Prostate gland (tissue), 2 donors: Measurements from ENCODE around the gene PPP1R13B. TPM values are rescaled to one million over a fixed set of nuclear protein-coding genes. Genes with fewer than 3 reads are reported as not detected.

ENCODE experiments used
- DNase-seq: peaks from one replicate; pipeline ENCODE4 v3.0.0-alpha.2; 2019; ENCODE audit warnings: low spot score
- H3K27ac ChIP-seq, 2 donors: fragments of 200-600 bp; sonication (generic); 2 replicates each; pipeline ENCODE4 v1.5.1; 2017 to 2019
- H3K27me3 ChIP-seq: fragments of 200-600 bp; sonication (generic); replicated peaks from 2 replicates; pipeline ENCODE4 v1.5.1; 2019; ENCODE audit not compliant: insufficient read depth
- H3K36me3 ChIP-seq, 2 donors: fragments of 200-600 bp; sonication (generic); 1 replicate in 1 of 2; 2 replicates in 1 of 2; pipeline versions ENCODE4 v1.5.1 to v1.8.1; 2017 to 2019
- H3K4me1 ChIP-seq: fragments of 200-600 bp; sonication (generic); replicated peaks from 2 replicates; pipeline ENCODE4 v1.5.1; 2019
- H3K4me3 ChIP-seq, 2 donors: fragments of 200-600 bp; sonication (generic); 2 replicates each; pipeline ENCODE4 v1.5.1; 2017 to 2019
- H3K9me3 ChIP-seq: fragments of 200-600 bp; sonication (generic); 2 replicates; pipeline ENCODE4 v1.5.1; 2017
- POLR2A ChIP-seq: fragments of 450-650 bp; IDR thresholded peaks from one replicate; pipeline ENCODE4 v1.6.1; 2016; ENCODE audit warnings: antibody characterized with exemption, mild to moderate bottlenecking
- POLR2AphosphoS5 ChIP-seq: sonication (generic); formaldehyde crosslinking; IDR thresholded peaks from one replicate; pipeline ENCODE4 v1.6.1; 2017; ENCODE audit warnings: antibody characterized with exemption
- WGBS: methylation state at CpG from one replicate; pipeline ENCODE4 v1.1.5; 2018; 5-methylcytosine and 5-hydroxymethylcytosine counted together
- intact Hi-C: fragments of 100-400 bp; cut with DNase I; formaldehyde crosslinking; loops from one replicate; pipeline ENCODE4 v1.14.2; 2022
- total RNA-seq, 2 donors: library from RNA; depleted of rRNA; stranded (reverse); fragments of >200 nt; gene quantifications; one replicate each; pipeline ENCODE4 v1.1.0, GENCODE V29; 2016
- TF ChIP-seq, protein P1 (sequence below), 4 experiments: fragments of 200-600 bp in 2 of 4; fragments of 450-650 bp in 2 of 4; sonication (generic) in 2 of 4; IDR thresholded peaks; 1 replicate in 3 of 4; 2 replicates in 1 of 4; pipeline ENCODE4 v1.5.1; 2016 to 2019; ENCODE audit warnings: antibody characterized with exemption in 4 of 4, mild to moderate bottlenecking in 2 of 4, moderate library complexity in 2 of 4

Gene PPP1R13B
- total RNA-seq, 2 donors from 2014 or later = 48.2 to 64.6 TPM

DNA sequence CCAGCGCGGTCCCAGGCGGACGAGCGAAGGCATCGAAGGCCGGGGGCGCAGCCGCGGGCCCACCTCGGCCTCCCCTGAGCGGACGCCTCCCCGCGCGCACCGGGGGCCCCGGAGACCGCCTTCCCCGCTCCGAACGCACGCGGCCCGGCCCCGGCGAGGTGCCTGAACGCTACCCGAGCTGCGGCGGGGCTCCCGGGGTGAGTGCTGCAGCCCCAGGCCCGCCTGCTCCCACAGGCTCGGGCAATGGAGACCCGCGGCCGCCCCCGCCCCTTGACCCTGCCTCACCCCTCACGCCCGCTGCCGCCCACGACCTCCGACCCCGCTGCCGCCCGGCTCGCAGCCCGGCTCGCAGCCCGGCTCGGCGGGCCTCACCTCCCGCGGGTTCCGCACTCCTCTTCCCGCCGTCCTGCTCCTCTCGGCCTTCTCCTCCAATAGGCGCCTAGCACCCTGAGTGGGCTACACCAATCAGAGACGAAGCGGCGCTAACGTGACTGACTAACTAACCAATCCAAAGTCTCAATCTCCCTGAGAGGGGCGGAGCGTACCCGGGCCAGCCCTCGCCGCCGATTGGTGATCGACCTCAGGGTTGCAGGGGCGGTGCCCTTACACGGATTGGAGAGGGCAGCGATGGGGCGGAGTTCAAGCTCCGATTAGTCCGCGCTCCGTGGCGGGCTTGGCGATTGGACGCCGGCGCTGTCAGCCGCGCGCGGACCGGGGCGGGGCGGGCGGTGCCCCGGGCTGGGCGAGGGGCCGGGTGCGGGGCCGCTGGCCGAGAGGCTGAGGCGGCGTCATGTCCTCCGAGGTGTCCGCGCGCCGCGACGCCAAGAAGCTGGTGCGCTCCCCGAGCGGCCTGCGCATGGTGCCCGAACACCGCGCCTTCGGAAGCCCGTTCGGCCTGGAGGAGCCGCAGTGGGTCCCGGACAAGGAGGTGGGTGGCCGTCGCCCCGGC lies 132.0 kb downstream of the PPP1R13B start, which contains the start of the genes XRCC3 and ZFYVE21:
Gene XRCC3 (minus strand): TSS at position 400 of the 949 bp plus-strand sequence. CDS start 4,364 bp downstream, outside the sequence.
Gene ZFYVE21 (plus strand): TSS at position 759 of the 949 bp plus-strand sequence. CDS start 32 bp downstream, at position 791.
- no peaks in the 10 kb centered on the region for H3K27me3 ChIP-seq
- DNase-seq = peak; percentile 100
- H3K36me3 ChIP-seq = no peaks in the 10 kb centered on the region
- 1% methylated on average over 106 of the region's 121 CpGs for WGBS
- intact Hi-C loops = loop anchor here (10.0 kb wide), 1 partner anchor 151 kb away; the partner anchor contains the start of genes BAG5 and COA8
- H3K4me1 ChIP-seq = peaks cover 26% of the 10 kb centered on the region
- H3K27ac ChIP-seq = peak within 1 kb of the TSS; percentile 80 to 90
- H3K9me3 ChIP-seq = no peaks in the 10 kb centered on the region
- H3K4me3 ChIP-seq = peak within 1 kb of the TSS; percentile 86 to 99
- TF ChIP-seq POLR2AphosphoS5 (peak; percentile 97), POLR2A (peak; percentile 82)
- TF ChIP-seq, protein P1, sequence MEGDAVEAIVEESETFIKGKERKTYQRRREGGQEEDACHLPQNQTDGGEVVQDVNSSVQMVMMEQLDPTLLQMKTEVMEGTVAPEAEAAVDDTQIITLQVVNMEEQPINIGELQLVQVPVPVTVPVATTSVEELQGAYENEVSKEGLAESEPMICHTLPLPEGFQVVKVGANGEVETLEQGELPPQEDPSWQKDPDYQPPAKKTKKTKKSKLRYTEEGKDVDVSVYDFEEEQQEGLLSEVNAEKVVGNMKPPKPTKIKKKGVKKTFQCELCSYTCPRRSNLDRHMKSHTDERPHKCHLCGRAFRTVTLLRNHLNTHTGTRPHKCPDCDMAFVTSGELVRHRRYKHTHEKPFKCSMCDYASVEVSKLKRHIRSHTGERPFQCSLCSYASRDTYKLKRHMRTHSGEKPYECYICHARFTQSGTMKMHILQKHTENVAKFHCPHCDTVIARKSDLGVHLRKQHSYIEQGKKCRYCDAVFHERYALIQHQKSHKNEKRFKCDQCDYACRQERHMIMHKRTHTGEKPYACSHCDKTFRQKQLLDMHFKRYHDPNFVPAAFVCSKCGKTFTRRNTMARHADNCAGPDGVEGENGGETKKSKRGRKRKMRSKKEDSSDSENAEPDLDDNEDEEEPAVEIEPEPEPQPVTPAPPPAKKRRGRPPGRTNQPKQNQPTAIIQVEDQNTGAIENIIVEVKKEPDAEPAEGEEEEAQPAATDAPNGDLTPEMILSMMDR (IDR thresholded peaks at IDR 0.05) = peak in 1 of 4 experiments; percentile 11

DNA sequence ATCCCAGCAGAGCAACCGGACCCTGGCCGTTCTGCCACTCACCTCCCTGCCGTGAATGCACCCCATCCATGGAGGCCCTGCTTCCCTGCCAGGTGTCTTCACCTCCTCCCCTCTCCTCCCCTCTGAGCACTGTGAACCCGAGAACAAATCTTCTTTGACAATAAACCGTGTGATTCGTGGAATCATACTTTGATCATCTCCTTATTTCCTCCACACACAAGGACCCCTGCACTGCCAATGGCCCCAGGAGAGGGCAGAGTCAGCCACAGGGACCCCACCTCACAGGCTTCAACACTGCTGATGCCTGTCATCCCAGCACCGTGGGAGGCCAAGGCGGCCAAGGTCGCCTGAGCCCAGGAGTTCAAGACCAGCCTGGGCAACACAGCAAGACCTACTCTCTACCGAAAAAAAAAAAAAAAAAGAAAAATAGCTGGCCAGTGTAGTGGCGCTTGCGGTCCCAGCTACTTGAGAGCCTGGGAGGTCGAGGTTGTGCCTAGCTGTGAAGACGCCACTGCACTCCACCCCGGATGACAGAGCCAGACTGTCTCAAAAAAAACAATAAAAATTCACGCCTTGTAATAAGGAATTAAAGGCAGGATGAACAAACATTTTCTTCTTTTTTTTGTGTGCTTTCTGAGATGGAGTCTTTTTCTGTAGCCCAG lies 133.2 kb downstream of the PPP1R13B start:
- TF ChIP-seq POLR2AphosphoS5 (no peak), POLR2A (no peak)
- TF ChIP-seq, protein P1 (IDR thresholded peaks at IDR 0.05) = no peak
- no peak overlapping the region for H3K4me3 ChIP-seq
- 61% methylated on average over 16 of the region's 16 CpGs for WGBS
- no peak overlapping the region for H3K27ac ChIP-seq
- H3K4me1 ChIP-seq = peaks cover 36% of the 10 kb centered on the region
- H3K9me3 ChIP-seq = no peaks in the 10 kb centered on the region
- intact Hi-C loops = loop anchor here (10.0 kb wide), 1 partner anchor 149 kb away; the partner anchor contains the start of genes BAG5 and COA8
- H3K27me3 ChIP-seq = no peaks in the 10 kb centered on the region
- H3K36me3 ChIP-seq = no peaks in the 10 kb centered on the region
- no peak for DNase-seq

DNA sequence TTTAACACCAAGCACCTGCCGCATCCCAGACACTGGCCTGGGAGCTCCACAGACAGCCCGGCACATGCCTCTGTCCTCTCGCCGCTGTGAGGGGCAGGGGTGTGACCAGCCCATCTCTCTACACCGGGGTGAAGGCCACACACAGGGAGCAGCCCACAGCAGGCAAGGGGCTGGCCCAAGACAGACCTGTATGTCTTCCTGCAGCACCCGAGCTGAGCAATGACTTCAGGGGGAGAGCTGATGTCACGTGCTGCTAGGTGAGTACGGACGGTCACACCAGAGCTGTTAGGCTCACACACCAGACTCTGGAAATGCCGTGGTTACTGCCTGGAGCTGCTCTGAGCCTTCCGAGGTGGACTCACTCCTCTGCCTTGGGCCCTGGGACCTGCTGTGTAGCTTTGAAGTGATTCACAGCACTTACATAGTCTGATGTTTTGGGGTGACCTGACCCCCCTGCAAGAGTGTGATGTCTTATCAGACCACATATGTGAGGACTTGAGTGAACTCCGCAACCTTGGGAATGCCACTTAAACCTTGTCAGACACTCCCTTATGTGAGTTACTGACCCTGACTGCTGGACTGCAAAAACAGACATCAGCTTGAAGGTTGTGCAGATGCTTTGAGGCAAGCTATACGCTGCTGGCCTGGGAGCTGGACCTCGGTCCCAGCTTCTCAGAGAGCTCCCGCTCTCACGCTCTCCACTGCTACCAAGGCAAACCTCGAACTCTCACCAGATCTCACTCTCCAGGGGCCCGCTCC lies 133.9 kb downstream of the PPP1R13B start:
- TF ChIP-seq POLR2A (no peak), POLR2AphosphoS5 (no peak)
- TF ChIP-seq, protein P1 (IDR thresholded peaks at IDR 0.05) = no peak
- intact Hi-C loops = loop anchor here (10.0 kb wide), 1 partner anchor 149 kb away; the partner anchor contains the start of genes BAG5 and COA8
- no peak for DNase-seq
- Histone ChIP-seq H3K4me1 (peaks cover 40% of the 10 kb centered on the region), H3K27ac (peak overlapping the region; percentile 83 to 88), H3K27me3 (no peaks in the 10 kb centered on the region), H3K9me3 (no peaks in the 10 kb centered on the region), H3K36me3 (no peaks in the 10 kb centered on the region), H3K4me3 (no peak overlapping the region)
- WGBS = 88% methylated on average over 18 of the region's 18 CpGs

DNA sequence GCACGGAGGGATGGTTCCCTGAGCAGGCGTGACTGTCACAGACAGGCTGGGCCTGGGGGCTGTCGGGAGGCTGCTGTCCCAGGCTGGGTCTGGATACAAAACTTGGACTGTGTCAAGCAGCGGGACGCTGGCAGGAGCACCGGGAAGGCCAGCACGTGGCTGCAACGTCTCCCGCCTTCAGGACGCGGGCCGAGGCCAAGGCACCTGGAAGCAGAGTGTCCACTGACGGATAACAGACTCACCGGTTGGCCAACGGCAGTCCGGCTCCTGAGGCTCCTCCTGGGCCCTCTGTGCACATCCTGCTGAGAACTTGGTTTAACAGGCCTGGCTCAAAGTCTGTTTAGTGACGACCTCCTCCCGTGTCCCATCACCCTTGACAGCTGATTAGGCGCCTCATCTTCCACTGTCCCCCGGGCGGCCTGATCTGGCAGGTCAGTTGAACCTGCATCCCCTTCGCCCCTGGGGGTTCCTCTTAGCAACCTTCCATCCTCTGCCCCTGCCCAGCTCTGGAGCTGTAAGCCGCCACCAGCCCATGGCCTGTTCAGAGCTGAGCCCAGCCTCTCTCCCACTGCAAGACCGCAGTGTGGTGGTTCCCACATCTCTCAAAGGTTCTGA lies 134.6 kb downstream of the PPP1R13B start:
- no peaks in the 10 kb centered on the region for H3K9me3 ChIP-seq
- peaks cover 46% of the 10 kb centered on the region for H3K4me1 ChIP-seq
- intact Hi-C loops = loop anchor here (10.0 kb wide), 1 partner anchor 148 kb away; the partner anchor contains the start of genes BAG5 and COA8
- DNase-seq = no peak
- no peaks in the 10 kb centered on the region for H3K36me3 ChIP-seq
- peak overlapping the region; percentile 83 to 88 for H3K27ac ChIP-seq
- H3K27me3 ChIP-seq = no peaks in the 10 kb centered on the region
- TF ChIP-seq, protein P1 (IDR thresholded peaks at IDR 0.05) = no peak
- TF ChIP-seq POLR2AphosphoS5 (no peak), POLR2A (no peak)
- 56% methylated on average over 24 of the region's 24 CpGs for WGBS
- H3K4me3 ChIP-seq = no peak overlapping the region
